Measurements from ENCODE around the gene C6orf58.

Gene C6orf58

DNA sequence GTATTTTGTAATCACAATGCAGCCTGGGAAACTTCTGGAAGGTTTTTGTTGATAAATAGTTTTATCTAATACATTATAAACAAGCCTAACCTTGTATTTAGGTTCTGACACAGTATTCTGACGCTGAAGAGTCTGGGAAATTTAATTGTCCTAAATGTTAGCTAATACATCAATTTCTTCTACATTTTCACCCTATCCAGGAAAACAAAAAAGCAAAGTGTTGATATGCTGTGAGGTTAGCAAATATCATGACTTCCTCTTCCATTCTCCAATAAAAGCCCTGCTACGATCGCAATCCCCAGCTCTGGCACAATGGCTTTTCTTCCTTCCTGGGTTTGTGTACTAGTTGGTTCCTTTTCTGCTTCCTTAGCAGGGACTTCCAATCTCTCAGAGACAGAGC is at the start of gene C6orf58:
Gene C6orf58, plus strand, starts transcription at position 301 of the 400 bp plus-strand sequence. Its CDS starts 12 bp downstream, at position 313.
- no peak for DNase-seq (ENCODE audit: low read depth)

DNA sequence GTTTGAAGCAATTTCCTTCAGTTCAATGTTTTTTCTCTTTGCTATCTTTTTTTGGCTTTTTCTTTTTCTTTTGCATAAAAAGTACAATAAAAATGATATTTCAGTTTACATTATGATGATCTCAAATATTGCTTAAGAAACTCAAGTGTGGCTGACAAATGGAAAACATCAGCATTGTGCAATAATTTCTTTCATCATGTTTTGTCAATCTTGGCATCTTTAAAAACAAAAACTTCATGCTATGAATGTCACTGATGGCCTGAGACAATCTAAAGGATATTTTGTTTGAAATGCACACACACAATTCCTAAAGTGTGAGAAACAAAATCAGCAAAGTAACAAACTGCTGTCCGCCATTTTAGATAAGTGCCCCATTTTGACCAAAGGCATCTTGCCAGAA is 44.0 kb upstream of the C6orf58 start:
- DNase-seq (ENCODE audit: low read depth): no peak

DNA sequence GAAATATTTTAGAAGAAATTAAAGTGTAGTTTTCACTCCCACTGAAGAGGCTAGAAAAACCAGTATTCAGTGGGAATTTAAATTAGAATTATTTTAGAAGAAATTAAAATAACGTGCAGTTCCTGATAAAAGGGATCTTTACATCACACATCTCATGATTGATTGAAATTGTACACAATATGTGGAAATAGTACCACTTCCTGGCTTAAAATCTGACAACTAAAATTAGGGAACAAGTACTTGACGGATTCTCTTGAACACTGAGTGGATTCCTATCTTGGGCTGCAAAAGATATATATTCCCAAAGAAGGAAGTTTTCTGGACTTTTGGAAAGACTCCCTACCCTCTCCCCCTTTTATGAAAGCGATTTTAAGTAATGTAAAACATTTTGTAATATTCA is 43.2 kb upstream of the C6orf58 start:
- no peak for DNase-seq (ENCODE audit: low read depth)

DNA sequence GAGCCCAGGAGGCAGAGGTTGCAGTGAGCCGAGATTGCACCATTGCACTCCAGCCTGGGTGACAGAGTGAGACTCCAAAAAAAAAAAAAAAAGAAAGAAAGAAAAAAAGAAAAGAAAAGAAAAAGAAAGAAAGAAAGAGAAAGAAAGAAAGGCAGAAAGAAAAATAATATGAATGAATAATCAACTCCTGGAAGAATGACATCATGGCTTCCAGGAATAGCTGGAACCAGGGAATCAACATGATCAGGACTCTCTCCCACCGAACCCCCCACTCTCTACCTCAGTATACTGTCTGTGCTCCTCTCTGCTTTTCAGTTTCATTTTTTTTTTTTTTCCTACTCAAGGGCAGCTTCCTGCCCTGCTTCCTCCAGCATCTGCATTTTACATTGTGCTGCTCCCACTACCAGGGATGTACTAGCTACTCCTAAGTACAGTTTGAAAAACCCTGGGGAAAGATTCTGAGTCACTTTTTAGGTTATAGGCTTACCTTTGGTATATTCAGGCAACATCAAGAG is 38.2 kb upstream of the C6orf58 start:
- no peak for DNase-seq (ENCODE audit: low read depth)

DNA sequence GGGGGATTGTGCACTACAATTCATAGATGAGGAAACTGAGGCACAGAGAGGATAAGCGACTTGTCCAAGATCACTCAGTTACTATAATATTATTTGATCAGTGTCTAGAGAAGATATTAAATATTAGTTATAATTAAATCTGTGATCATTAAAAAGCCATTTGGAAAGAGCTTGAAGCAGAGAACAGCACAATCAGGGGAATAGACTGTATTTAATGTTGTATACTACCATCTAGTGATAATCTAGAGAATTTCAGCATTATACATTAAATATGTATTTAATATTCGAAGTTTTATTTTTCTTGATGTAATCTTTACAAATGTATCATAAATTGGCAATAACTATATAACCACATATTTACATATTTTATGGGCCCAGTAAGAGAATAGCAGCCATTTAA is 37.7 kb upstream of the C6orf58 start:
- DNase-seq (ENCODE audit: low read depth): peak; percentile 65

DNA sequence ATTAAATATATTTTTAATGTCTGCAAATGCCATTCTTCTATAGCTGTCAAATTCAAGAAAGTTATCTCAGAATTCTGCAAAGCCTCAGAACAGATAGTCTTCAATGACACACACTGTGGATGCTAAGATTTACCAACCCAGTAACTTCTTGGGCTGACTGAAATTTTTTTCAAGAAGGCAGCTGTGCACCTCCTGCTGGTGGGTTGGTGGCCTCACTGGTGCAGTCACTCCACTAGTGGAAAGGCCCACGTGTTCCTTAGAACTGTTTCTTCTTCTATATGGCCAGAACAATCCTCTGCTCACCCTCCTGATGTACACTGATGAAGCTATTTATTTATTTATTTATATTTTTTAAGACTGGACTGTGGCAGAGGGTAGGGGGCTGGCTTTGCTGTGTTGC is 29.8 kb upstream of the C6orf58 start:
- DNase-seq (ENCODE audit: low read depth): peak; percentile 29

DNA sequence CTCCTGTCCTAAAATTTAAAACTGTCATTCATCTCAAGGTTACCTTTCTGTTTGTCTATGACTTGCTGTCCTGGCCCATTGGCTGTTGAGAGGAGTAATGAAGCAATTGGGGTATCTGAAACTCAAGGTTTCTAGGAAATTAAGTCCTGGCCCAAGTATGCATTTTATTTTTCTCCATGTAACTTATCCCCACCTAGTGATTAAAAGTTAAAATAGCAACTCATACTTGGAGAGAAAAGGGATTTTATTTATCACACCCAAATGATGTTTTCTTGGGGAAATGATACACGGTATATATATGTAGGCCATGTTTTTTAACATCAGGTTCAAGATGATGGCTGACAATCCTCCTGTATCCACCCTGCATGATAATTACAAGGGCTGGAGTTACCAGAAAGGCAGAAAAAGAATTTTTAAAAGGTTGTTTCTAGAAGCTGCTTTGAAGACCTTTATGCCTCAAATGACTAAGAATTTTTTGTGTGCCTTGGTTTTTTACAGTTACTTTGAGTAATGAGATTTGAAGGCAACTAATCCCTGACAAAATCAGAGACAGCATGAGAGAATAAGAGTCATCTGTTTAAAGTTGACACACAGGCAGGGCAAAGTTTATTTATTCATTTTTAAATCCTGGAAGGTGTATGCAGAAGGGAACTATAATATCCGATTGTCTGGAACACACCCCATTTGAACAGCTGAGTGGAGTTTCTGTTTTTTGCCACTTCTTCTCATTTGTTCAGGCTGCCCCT is 28.9 kb upstream of the C6orf58 start:
- DNase-seq (ENCODE audit: low read depth): peak; percentile 46

DNA sequence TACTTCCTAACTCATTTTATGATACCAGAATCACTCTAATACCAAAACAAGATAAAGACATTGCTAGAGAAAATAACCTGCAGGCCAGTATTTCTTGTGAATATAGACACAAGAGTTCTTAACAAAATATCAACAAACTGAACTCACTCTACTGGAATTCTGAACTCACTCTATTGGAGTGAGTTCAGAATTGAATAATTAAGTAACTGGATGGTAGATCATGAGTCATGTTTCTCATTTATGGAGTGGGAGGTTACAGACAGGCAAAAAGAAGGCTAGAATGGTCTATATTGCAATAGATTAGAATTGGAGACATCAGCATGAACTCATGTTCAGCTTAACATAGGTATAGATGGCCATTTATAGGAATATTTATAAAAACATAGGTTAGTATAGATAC is 26.6 kb upstream of the C6orf58 start:
- peak; percentile 56 for DNase-seq (ENCODE audit: low read depth)

DNA sequence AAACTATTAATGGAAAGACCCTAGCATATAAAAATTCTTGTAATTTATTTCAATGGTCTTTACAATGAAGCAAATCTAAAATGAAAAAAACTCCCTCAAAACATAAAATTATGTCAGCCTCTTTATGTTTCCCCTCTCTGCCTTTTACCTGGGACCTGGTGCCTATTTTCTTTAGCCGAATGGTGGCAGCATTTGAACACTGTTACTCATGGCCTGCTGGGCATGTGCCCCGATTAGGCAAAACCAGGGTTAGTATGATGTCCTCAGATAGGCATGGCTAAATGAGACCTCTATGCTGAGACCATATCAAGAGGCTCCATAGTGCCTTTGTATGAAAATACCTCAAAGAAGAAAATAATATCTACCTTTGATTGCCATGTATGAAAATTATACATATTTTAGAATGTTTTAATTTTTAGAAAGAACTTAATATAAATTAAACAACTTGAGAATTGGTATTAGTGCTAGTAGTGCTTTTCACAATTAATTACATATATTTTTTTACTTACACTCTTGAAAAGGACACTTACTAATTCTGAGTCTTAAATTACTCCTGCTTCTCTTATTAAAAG is 22.5 kb upstream of the C6orf58 start:
- peak; percentile 66 for DNase-seq (ENCODE audit: low read depth)

DNA sequence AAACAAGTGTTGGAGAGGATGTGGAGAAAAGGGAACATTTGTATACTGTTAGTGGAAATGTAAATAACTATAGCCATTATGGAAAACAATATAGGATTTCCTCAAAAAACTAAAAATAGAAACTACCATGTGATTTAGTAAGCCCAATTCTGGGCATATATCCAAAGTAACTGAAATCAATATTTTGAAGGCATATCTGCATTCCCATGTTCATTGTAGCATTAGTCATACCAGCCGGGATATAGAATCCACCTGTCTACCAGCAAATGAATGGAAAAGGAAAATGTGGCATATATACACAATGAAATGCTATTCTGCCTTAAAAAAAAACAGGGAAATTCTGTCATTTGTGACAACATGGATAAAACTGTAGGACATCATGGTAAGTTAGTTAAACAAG is 15.3 kb upstream of the C6orf58 start:
- DNase-seq (ENCODE audit: low read depth): no peak

DNA sequence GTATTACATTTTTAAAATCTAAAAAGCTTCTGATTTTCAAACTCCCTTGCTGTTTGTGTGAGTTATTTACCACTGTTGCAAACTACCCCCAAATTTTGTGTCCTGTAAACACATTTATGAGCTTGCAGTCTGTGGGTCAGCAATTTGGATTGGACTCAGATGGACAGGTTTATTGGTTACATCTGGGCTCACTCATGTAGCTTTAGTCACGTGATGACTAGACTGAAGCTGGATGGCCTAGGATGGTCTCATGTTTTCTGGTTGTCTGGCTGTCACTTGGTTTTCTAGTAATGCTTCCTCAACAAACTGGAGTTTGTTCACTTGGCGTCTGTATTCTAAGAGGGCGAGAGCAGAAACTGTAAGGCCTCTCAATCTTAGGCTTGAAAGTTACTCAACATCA is 12.2 kb upstream of the C6orf58 start:
- no peak for DNase-seq (ENCODE audit: low read depth)

DNA sequence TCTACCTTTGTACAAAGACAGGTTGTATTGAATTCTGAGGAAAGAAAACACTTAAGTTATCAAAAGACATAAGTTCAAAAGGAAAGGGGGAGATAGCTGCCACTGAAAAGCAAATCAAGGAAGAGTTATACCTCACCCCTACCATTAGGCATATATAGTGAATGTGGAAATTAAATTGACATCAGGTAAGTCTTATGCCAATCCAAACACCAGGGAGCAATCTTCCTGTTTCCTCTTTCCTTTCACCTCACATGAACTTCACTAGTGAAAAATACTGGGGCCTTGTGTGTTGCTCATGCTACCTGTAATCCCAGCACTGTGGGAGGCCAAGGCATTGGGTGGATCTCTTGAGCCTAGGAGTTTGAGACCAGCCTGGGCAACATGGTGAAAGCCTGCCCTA is 10.9 kb upstream of the C6orf58 start:
- no peak for DNase-seq (ENCODE audit: low read depth)

DNA sequence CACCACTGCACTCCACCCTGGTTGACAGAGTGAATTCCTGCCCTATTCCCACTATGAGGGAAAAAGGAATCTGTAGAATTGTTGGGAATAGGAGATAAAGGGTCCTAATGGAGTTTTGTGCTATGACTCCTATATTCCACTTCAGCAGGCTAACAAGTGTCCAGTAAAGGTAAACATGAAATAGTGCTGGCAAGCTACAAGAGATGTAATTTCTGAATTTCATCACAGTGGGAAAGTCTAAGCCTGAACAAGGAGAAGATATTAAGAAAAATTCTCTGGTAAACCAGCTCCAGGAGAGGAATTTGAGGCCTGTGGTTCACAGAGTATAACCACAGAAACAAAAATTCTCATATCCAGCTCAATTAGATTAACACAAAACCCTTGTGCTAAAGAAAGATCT is 10.3 kb upstream of the C6orf58 start:
- no peak for DNase-seq (ENCODE audit: low read depth)

DNA sequence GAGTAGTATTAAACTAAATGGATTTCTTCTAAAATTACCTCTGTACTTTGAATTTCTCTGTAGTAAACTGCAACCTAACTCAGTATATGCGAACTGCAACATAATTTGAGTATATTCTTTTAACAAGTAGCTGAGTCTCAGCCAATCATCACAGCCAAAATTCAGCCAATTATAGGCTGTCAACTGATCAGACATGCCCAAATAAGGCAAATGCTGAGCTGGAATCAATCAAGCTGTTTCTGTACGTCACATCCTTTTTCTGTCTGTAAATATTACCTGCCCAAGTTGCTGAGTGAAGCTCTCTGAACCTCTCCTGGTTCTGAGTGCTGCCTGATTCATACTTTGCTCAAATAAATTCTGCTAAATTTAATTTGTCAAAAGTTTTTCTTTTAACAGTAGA is 9.5 kb upstream of the C6orf58 start:
- DNase-seq (ENCODE audit: low read depth): no peak

DNA sequence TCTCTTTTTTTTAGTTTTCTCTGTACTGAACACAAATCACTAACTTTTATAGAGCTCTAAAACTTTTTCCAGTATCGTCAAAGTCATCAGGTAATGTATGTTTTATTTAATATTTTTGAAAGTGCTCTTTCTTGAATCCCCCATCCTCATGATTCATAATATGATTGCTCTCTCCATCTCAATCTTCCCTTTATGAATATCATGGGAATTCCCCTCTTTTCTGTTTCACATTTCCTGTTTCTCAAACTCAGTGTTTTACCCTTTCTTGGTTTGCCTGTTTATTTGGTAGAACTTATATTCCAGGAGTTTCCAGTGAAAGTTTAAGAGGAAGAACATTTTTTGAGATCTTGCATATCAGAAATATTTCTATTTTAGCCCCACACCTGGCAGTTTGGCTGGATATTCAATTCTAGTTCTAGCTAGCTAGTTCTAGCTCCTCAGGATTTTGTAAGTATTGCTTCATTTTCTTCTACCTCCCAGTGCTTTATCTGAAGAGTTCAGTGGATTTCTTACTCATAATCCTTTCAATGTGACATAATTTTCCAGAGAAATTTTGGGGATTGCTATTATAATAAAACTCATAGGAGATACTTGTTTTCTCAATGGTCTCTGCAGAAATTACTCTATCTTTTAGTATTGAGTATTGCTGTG is 6.1 kb upstream of the C6orf58 start:
- peak; percentile 41 for DNase-seq (ENCODE audit: low read depth)

DNA sequence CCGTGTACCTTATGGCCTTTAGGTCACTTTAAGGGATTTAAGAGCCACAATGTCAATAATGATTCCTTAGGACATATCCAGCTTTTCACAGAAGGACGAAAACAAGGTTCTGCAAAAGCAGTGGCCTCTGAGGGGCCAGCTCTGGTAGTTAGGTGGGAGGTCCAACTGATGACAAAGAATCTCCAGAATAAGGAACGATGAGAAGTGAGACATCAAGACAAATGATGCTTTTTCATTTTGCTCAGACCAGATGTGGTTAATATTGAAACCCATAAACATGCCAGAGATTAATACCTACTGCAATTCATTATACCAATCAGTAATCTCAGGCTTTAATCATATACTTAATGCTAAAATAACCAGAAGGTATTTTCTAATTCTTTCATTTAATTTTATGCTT is 1.9 kb downstream of the C6orf58 start:
- DNase-seq (ENCODE audit: low read depth): no peak

DNA sequence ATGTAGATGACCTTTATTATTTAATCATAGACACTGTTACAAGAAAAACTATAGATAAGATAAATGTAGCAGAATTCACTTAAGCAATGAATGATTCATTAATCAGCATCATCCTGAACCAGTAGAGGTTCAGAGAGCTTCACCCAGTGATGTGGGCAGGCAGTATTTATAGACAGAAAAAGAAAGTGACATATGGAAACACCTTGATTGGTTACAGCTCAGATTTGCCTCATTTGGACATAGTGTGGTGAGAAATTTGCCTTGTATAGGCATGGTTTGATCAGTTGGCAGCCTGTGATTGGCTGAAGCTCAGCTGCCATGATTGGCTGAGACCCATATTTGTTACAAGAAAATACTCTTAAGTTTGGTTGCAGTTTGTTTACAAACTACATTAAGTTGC is 4.6 kb downstream of the C6orf58 start:
- DNase-seq (ENCODE audit: low read depth): no peak

DNA sequence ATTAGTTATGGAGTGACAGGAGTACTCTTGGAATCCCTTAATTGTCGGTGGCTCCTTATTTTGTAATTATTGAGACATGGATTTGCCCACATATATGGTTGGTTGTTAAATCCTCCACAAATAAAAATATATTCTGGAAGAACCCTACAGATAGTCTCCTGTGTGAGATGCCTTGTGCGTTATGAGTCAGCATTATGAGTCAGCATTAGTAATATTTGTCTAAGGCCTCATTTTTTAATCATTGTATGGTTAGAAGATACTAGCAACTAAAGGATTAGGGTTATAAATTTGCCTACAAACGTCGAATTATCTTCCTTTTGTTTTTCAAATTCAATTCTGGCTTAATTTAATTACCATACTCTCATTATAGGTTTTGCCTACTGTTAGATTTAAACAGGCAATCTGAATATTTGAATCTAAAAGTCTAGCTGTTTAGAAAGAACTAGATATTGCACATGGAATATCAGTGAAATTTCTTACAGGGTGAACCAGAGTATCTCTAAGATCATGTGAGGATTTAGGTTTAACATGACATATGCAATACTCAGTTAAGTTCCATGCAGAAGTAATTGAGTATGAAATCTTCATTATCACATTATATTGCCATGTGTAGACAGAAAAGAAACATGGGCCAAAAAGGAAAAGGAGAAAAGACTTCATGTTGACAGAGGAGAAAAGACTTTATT is 5.9 kb downstream of the C6orf58 start:
- peak; percentile 93 for DNase-seq (ENCODE audit: low read depth)

DNA sequence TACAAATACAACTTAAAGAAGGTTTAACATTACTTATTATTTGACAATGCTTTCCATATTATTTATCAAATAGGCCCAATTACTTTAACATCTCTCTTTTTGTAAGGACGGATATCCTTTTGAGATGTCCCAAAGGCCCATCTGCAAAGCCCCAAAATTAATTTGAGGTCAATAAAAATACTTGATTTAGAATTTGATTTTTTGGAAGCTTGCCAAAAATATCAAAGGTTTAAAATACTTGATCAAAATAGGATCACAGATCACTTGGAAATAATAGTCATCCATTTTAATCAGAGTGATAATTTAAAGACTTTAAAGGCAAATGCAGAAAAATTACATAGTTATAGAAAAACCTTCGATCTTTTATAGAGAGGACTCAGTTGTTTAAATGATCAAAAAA is 8.1 kb downstream of the C6orf58 start:
- DNase-seq (ENCODE audit: low read depth): no peak

DNA sequence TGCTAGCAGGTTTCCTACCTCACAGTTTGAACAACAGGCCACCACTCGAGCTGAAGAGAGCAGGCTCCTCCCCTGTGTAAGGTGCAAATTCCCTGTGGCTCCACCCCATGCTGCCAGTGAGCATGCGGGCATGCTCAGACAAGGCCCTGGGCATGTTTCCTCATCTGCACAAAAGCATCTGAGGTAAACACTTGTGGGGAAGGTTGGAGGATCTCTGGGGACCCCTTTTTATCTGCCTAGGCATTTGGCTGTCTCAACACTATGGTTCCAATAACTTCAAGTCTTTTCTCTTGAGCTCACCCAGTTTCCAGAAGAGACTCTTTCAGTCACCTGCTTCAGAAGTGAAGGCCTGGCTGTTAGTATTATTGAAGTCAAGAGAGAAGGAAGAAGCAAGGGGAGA is 9.4 kb downstream of the C6orf58 start:
- DNase-seq (ENCODE audit: low read depth): no peak

DNA sequence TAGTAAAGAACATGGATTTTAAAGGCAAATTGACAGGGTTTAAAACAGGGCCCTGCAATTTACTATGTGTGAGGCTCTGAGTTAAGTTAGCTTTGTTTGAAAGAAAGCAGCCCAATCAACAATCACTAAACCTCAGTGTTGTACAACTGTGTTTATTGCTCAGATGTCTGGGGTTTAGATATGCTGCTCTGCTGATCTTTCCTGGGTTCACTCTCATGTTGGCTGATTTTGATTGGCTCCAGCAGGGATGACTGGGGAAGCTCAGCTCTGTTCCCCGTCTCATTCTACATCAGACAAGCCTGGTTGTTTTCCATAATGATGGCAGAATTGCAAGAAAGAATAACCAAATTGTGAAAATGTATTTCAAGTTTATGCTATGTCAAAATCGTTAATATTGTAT is 10.9 kb downstream of the C6orf58 start:
- no peak for DNase-seq (ENCODE audit: low read depth)

DNA sequence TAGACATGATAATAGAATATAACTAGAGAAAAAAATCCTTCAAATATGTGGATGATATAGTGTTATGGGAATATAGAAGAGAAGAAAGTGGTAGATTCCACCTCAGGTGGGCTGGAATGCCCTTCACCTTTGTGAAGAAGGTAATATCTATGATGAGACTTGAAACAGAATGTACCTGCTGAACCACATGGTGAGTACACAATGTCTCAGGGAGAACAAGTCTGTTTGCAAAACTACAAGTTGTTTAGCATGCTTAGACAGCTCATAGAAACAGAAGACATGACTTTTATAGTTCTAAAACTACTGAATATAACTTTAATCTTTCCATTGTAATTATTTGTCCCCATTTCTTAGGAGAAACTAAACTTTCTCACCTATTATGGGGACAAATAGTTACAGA is 12.2 kb downstream of the C6orf58 start:
- DNase-seq (ENCODE audit: low read depth): no peak

DNA sequence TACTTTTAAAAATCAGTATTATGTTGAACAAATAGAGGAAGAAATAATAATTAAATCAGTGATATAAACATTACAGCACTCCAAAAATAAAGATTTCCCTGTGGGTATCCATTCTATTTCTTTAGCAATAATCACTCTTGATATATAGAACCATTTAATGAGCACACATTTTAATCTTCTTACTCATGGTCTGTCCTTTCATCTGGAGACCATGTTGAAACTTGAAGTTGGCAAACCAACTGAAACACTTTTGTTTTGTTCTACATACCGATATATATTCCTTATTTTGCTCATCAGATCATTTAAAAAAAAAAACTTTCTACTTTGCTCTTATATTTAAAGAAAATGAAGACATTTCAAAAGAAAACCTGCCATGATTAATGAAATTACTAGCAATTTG is 13.4 kb downstream of the C6orf58 start:
- DNase-seq (ENCODE audit: low read depth): no peak

All from ELR (cell line).